Thyroid gland (tissue), 4 donors: Measurements from ENCODE around the gene NLRP10. TPM values are rescaled to one million over a fixed set of nuclear protein-coding genes. Genes with fewer than 3 reads are reported as not detected.

Source experiments
- DNase-seq, 2 donors: peaks; one replicate each; pipeline ENCODE4 v3.0.0-alpha.2; 2019
- H3K27ac ChIP-seq, 3 donors: fragments of 200-600 bp; sonication (generic); 1 replicate in 2 of 3; 2 replicates in 1 of 3; pipeline ENCODE4 v1.5.1; 2016 to 2019; ENCODE audit warnings: mild to moderate bottlenecking in 1 of 3, moderate library complexity in 1 of 3
- H3K27me3 ChIP-seq: fragments of 200-600 bp; sonication (generic); one replicate; pipeline ENCODE4 v1.5.1; 2019
- H3K36me3 ChIP-seq, 2 donors: fragments of 200-600 bp; sonication (generic); one replicate each; pipeline ENCODE4 v1.5.1; 2016 to 2019
- H3K4me1 ChIP-seq, 2 donors: fragments of 200-600 bp; sonication (generic); one replicate each; pipeline ENCODE4 v1.5.1; 2017 to 2019
- H3K4me3 ChIP-seq, 3 donors: fragments of 200-600 bp; sonication (generic); replicated peaks in 1 of 3; 1 replicate in 2 of 3; 2 replicates in 1 of 3; pipeline ENCODE4 v1.5.1; 2016; ENCODE audit warnings: mild to moderate bottlenecking in 1 of 3
- H3K9me3 ChIP-seq: fragments of 200-600 bp; sonication (generic); one replicate; pipeline ENCODE4 v1.5.1; 2017
- POLR2A ChIP-seq, 2 donors: fragments of 450-650 bp; IDR thresholded peaks; one replicate each; pipeline ENCODE4 v1.6.1; 2017; ENCODE audit warnings: antibody characterized with exemption in 2 of 2, mild to moderate bottlenecking in 2 of 2, moderate library complexity in 1 of 2
- WGBS, 2 donors: methylation state at CpG; one replicate each; pipeline ENCODE4 v1.1.5; 2017; 5-methylcytosine and 5-hydroxymethylcytosine counted together
- intact Hi-C: fragments of 100-400 bp; cut with DNase I; formaldehyde crosslinking; loops from one replicate; pipeline ENCODE4 v1.15.1; 2023
- total RNA-seq, 4 donors: library from RNA; depleted of rRNA; stranded (reverse); fragments of >200 nt; gene quantifications; one replicate each; pipeline ENCODE4 v1.2.3, GENCODE V29; 2016
- TF ChIP-seq, protein P1 (sequence below), 6 experiments: fragments of 200-600 bp in 3 of 6; fragments of 450-650 bp in 3 of 6; sonication (generic) in 3 of 6; IDR thresholded peaks; one replicate each; pipeline ENCODE4 v1.5.1; 2016 to 2019; ENCODE audit warnings: antibody characterized with exemption in 6 of 6, mild to moderate bottlenecking in 2 of 6, inconsistent platforms in 1 of 6, moderate library complexity in 1 of 6

Gene NLRP10
- total RNA-seq, 4 donors from 2014 or later, result not detected

DNA sequence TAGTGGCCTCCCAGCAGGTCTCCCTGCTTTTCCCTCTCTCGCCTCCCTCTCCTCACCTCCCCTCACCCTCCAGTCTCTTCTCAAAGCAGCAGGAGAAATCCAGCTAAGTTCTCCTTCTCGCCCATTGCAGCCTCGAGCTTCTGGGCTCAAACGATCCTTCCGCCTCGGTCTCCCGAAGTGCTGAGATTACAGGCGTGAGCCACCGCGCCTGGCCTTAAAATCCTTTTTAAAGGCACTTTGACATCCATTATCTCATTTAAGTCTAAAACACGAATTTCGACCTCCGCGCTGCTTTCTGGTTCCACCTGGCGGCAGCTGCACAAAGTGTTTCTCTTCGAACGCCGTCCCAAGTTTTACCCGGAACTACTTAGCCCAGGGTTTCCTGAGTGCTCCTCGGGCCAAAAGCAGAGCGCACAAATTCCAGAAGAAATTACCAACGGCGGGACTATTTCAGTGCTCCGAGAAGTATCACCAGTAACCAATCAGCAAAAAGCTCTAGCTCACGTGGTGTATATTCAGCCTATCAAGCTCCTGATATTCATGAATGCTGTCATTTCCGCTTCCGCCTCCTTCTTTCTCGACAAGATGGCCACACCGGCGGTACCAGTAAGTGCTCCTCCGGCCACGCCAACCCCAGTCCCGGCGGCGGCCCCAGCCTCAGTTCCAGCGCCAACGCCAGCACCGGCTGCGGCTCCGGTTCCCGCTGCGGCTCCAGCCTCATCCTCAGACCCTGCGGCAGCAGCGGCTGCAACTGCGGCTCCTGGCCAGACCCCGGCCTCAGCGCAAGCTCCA, 21.7 kb upstream of the NLRP10 start, which contains the start of gene EIF3F:
EIF3F (plus strand) TSS at position 570 of the 792 bp plus-strand sequence; CDS start at position 586, 16 bp downstream.
- 1% methylated on average over 35 to 36 of the region's 47 CpGs for WGBS, 2 donors
- Histone ChIP-seq H3K27me3 (no peaks in the 10 kb centered on the region), H3K4me1 (peaks cover 16 to 23% of the 10 kb centered on the region in 2 donors), H3K4me3 (peak within 1 kb of the TSS; percentile 42 to 92 (median 85)), H3K27ac (peak within 1 kb of the TSS in 2 of 3 donors; percentile 58 to 61), H3K36me3 (peaks cover 3% of the 10 kb centered on the region in 2 donors), H3K9me3 (no peaks in the 10 kb centered on the region)
- intact Hi-C loops, result loop anchor here (5.0 kb wide), 2 partner anchors 95 to 890 kb away; no protein-coding TSS in a partner anchor
- peak; percentile 88 to 90 for DNase-seq
- peak in 1 of 2 donors; percentile 55 for TF ChIP-seq POLR2A (IDR thresholded peaks at IDR 0.05)
- TF ChIP-seq, protein P1, sequence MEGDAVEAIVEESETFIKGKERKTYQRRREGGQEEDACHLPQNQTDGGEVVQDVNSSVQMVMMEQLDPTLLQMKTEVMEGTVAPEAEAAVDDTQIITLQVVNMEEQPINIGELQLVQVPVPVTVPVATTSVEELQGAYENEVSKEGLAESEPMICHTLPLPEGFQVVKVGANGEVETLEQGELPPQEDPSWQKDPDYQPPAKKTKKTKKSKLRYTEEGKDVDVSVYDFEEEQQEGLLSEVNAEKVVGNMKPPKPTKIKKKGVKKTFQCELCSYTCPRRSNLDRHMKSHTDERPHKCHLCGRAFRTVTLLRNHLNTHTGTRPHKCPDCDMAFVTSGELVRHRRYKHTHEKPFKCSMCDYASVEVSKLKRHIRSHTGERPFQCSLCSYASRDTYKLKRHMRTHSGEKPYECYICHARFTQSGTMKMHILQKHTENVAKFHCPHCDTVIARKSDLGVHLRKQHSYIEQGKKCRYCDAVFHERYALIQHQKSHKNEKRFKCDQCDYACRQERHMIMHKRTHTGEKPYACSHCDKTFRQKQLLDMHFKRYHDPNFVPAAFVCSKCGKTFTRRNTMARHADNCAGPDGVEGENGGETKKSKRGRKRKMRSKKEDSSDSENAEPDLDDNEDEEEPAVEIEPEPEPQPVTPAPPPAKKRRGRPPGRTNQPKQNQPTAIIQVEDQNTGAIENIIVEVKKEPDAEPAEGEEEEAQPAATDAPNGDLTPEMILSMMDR (IDR thresholded peaks at IDR 0.05), result peak; percentile 62 to 92 (median 84)

DNA sequence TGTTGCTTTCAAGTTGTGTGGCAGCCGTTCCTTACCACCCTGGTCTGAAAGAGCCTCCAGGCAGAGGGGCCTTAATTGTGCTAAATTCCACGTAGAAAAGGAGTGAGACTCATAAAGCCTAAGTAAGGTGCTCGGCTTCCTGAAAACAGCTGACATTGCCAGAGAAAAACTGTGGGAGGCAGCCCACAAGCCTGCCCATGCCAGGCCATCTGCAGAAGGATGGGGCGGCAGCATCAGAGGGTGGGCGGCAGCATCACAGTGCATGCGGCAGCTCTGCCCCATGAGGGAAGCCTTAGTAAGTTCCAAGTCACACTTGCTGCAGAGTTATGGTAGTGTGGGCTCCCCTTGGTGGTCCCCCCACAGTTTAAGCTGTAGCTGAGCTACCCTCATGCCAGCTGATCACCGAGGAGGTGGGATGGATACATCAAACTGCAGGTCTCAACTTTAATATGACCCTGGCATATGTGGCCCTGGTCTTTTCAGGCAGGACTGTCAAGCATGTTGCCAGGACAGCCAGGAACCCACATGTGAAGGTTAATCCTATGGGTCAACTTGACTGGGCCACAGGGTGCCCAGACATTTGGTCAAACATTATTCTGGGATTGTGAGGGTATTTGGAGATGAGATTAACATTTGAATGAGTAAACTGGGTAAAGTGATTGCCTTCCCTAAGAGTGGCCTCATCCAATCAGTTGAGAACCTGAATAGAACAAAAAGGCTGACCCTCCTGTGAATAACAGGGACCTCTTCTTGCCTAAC, 18.8 kb upstream of the NLRP10 start:
- TF ChIP-seq, protein P1 (IDR thresholded peaks at IDR 0.05), result no peak
- TF ChIP-seq POLR2A (IDR thresholded peaks at IDR 0.05), result no peak
- no peak for DNase-seq
- H3K4me1 ChIP-seq, result peaks cover 13 to 19% of the 10 kb centered on the region in 2 donors
- intact Hi-C loops, result no loop called here
- H3K4me3 ChIP-seq, result no peak overlapping the region
- H3K36me3 ChIP-seq, result peaks cover 0 to 2% of the 10 kb centered on the region in 2 donors
- WGBS, 2 donors, result 74 to 76% methylated on average over 7 of the region's 7 CpGs
- H3K27ac ChIP-seq, result no peak overlapping the region
- H3K9me3 ChIP-seq, result no peaks in the 10 kb centered on the region
- no peaks in the 10 kb centered on the region for H3K27me3 ChIP-seq

DNA sequence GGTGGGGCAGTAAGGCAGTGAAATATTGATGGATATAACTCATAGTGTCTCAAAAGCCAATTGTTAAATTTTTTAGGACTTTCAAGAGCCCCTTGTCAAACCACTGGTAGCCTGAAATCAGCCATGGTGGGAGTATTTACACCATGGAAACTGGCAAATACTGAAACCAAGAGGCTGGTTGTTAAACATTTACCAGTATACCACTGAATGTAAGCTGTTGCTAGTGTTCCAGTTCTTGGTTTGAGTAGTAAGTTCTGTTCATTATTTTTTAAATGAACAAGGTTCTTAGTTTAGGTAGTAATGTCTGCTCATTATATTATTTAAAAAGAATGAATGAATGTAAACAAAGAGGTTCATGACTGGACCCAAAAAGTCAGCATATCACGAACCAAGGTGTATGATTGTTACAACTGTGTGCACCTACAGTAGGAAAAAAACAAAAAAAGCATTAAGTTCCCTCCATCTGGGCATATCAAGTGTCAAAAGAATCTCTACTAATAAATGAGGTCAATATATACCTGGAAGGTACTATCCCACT, 17.4 kb upstream of the NLRP10 start:
- H3K4me1 ChIP-seq, result peaks cover 0 to 6% of the 10 kb centered on the region in 2 donors
- no peaks in the 10 kb centered on the region for H3K27me3 ChIP-seq
- intact Hi-C loops, result no loop called here
- H3K4me3 ChIP-seq, result no peak overlapping the region
- TF ChIP-seq, protein P1 (IDR thresholded peaks at IDR 0.05), result no peak
- no peak for TF ChIP-seq POLR2A (IDR thresholded peaks at IDR 0.05)
- no peak for DNase-seq
- H3K9me3 ChIP-seq, result no peaks in the 10 kb centered on the region
- no peak overlapping the region for H3K27ac ChIP-seq
- no peaks in the 10 kb centered on the region for H3K36me3 ChIP-seq
- WGBS, 2 donors, result 59 to 60% methylated on average over 1 of the region's 1 CpG

DNA sequence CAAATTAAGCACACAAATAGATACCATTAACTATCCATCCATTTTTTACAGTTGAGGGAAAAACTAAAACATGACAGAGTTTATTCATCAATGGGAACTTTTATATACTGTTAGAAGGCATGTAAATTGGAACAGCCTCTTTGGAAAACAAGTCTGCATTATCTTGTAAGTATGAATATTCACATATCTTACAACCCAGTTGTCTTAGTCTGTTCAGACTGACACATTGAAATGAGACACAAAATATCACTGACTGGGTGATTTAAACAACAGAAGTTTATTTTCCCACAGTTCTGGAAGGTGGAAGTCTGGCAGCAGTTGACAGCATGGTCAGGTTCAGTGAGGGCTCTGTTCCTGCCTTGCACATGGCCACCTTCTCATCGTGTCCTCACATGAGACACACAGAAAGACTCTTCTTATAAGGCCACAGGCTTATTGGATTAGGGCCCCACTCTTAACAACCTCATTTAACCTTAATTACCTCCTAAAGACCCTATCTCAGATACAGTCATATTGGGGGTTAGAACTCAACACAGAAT, 16.4 kb upstream of the NLRP10 start:
- Histone ChIP-seq H3K27ac (no peak overlapping the region), H3K36me3 (no peaks in the 10 kb centered on the region), H3K27me3 (no peaks in the 10 kb centered on the region), H3K4me3 (no peak overlapping the region), H3K9me3 (no peaks in the 10 kb centered on the region), H3K4me1 (peaks cover 0 to 5% of the 10 kb centered on the region in 2 donors)
- 80 to 87% methylated on average over 1 of the region's 1 CpG for WGBS, 2 donors
- TF ChIP-seq, protein P1 (IDR thresholded peaks at IDR 0.05), result no peak
- no peak for TF ChIP-seq POLR2A (IDR thresholded peaks at IDR 0.05)
- DNase-seq, result no peak
- intact Hi-C loops, result no loop called here
